NB4 (cell line): ENCODE results near the gene HERPUD1.

ENCODE experiments used
- CTCF ChIP-seq: IDR thresholded peaks from one replicate; pipeline ENCODE4 v1.5.1; 2012; ENCODE audit warnings: low read depth, low read length
- MYC ChIP-seq: IDR thresholded peaks from 2 replicates; pipeline ENCODE4 v1.6.1; 2011; ENCODE audit warnings: low read depth, low read length
- POLR2A ChIP-seq: IDR thresholded peaks from 2 replicates; pipeline ENCODE4 v1.6.1; 2011; ENCODE audit warnings: mild to moderate bottlenecking; ENCODE audit not compliant: insufficient read length; ENCODE audit errors: extremely low read depth

- TF ChIP-seq POLR2A (no peak), CTCF (no peak), MYC (no peak)
Measured at GRCh38 chr16:56988161-56988947, 56.4 kb downstream of the HERPUD1 start.
